ENCODE results near the gene CASZ1. TPM values are rescaled to one million over a fixed set of nuclear protein-coding genes. Genes with fewer than 3 reads are reported as not detected.

Gene CASZ1
- total RNA-seq, 4 donors from 2014 or later = 140 to 210 (median 169) TPM

DNA sequence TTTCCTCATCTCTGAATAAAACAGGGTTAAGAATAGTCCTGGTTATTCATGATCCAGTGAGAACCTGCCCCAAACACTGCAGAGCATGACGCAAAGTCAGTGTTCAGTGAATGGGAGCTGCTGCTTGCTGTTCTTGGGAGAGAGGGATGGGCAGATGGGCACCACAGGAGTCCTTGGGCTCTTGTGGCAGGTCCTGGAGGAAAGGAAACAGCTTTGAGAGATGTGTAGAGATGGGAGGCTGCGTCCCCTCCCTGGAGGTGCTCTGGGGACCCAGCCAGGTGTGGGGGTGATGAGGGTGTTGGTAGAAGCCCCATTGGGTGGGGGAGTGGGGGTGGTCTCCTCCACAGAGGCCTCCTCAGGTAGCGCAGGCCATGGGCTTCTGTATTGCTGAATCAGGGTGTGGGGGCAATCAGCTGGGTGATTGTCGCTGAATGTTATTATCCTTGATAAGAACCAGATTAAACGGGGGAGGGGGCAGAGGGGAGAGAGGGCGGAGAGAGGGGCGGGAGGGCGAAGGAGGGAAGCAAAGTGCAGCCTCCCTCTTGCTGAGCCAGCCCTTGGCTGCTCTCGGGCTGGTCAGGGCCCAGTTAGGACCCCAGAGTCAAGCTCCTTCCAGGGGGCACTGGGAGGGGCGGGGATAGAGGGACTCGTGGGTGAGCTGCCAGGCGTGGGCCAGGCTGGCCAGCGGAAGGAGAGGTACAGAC, 22.9 kb upstream of the CASZ1 start:
- DNase-seq (ENCODE audit: low spot score in 2 of 2) = no peak
- no peak for TF ChIP-seq POLR2A (IDR thresholded peaks at IDR 0.05)
- TF ChIP-seq, protein P1, sequence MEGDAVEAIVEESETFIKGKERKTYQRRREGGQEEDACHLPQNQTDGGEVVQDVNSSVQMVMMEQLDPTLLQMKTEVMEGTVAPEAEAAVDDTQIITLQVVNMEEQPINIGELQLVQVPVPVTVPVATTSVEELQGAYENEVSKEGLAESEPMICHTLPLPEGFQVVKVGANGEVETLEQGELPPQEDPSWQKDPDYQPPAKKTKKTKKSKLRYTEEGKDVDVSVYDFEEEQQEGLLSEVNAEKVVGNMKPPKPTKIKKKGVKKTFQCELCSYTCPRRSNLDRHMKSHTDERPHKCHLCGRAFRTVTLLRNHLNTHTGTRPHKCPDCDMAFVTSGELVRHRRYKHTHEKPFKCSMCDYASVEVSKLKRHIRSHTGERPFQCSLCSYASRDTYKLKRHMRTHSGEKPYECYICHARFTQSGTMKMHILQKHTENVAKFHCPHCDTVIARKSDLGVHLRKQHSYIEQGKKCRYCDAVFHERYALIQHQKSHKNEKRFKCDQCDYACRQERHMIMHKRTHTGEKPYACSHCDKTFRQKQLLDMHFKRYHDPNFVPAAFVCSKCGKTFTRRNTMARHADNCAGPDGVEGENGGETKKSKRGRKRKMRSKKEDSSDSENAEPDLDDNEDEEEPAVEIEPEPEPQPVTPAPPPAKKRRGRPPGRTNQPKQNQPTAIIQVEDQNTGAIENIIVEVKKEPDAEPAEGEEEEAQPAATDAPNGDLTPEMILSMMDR (IDR thresholded peaks at IDR 0.05) = no peak
- 77 to 78% methylated on average over 13 of the region's 13 CpGs for WGBS, 2 donors
- intact Hi-C loops (cut with DNase I; ENCODE audit: low total_unique reads) = no loop called here
- no peak overlapping the region for H3K4me3 ChIP-seq (ENCODE audit: low read depth, poor library complexity, severe bottlenecking)

DNA sequence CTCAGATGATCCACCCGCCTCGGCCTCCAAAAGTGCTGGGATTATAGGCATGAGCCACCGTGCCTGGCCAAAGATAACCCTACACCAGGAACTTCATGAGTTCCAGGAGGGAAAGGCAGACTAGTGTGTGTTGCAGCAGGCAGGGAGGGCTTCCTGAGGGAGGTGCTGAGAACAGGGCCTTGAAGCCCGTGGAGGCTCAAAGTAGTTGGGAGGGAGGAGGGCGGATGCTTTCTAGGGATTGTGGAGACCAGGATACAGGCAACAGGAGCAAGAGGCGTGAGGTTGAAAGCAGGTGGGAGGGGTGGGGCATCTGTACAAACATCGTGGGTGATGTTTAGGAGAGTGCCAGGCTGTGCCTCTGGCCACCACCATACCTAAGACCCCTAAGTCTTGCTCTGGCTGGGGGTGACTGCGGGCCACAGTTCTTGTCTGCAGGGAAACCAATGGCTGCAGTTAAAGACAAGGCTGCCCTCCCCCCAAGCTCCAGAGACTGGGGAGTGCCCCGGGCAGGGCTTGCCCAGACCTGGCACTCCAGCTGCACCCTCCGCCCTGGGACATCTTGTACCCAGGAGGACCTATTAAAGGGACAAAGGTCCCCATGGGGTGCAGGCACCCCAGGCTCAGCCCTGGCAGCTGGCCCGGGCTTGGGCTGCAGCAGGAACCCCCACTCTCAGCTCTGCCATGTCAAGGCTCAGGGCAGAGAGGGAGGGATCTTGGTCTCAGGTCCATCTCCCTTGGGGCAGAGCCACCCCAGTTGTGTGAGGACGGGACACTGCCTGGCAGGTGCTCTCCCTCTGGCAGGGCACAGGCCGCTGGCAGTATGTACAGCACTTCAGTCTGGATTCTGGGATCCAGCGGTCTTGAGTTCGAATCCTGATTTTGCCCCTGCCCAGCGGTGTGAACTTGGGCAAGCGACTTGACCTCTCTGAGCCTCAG, 22.1 kb upstream of the CASZ1 start:
- no peak for TF ChIP-seq POLR2A (IDR thresholded peaks at IDR 0.05)
- TF ChIP-seq, protein P1 (IDR thresholded peaks at IDR 0.05) = no peak
- intact Hi-C loops (cut with DNase I; ENCODE audit: low total_unique reads) = no loop called here
- 63 to 69% methylated on average over 14 to 15 of the region's 17 CpGs for WGBS, 2 donors
- no peak overlapping the region for H3K4me3 ChIP-seq (ENCODE audit: low read depth, poor library complexity, severe bottlenecking)
- peak in 1 of 2 donors; percentile 44 for DNase-seq (ENCODE audit: low spot score in 2 of 2)

GRCh38 chr1:10816743-10817369, 20.4 kb upstream of the CASZ1 start:
- DNase-seq (ENCODE audit: low spot score in 2 of 2) = no peak
- TF ChIP-seq POLR2A (IDR thresholded peaks at IDR 0.05) = no peak
- TF ChIP-seq, protein P1 (IDR thresholded peaks at IDR 0.05) = no peak
- H3K4me3 ChIP-seq (ENCODE audit: low read depth, poor library complexity, severe bottlenecking) = no peak overlapping the region
- intact Hi-C loops (cut with DNase I; ENCODE audit: low total_unique reads) = no loop called here
- WGBS, 2 donors = 81 to 89% methylated on average over 13 of the region's 13 CpGs

- 73 to 78% methylated on average over 7 of the region's 7 CpGs for WGBS, 2 donors
- DNase-seq (ENCODE audit: low spot score in 2 of 2) = no peak
- TF ChIP-seq POLR2A (IDR thresholded peaks at IDR 0.05) = no peak
- TF ChIP-seq, protein P1 (IDR thresholded peaks at IDR 0.05) = no peak
- intact Hi-C loops (cut with DNase I; ENCODE audit: low total_unique reads) = no loop called here
- no peak overlapping the region for H3K4me3 ChIP-seq (ENCODE audit: low read depth, poor library complexity, severe bottlenecking)
Measured at GRCh38 chr1:10816233-10816632, 19.8 kb upstream of the CASZ1 start.

DNA sequence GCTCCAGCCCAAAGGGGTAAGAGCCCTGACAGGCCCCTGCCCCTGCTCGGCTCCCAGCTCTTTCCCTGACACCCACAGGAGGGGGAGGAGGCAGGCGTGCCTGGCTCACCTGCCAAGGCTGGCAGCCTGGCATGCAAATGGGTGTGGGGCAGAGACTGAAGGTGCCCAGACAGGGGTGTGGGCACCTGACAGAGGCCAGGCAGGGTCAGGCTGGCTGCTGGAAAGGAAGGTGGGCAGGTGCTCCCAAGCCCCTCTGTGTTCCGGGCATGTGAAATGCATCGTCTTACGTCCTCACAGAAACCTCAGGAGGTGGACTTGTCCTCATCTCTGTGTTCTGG, 19.4 kb upstream of the CASZ1 start:
- H3K4me3 ChIP-seq (ENCODE audit: low read depth, poor library complexity, severe bottlenecking) = no peak overlapping the region
- intact Hi-C loops (cut with DNase I; ENCODE audit: low total_unique reads) = no loop called here
- 56 to 78% methylated on average over 5 of the region's 5 CpGs for whole genome bisulfite sequencing, 2 donors
- no peak for DNase-seq (ENCODE audit: low spot score in 2 of 2)
- TF ChIP-seq, protein P1 (IDR thresholded peaks at IDR 0.05) = no peak
- TF ChIP-seq POLR2A (IDR thresholded peaks at IDR 0.05) = no peak

Measured in lower leg skin (tissue), 4 donors.